ENCODE measurements around the gene CDC7. TPM values are rescaled to one million over a fixed set of nuclear protein-coding genes. Genes with fewer than 3 reads are reported as not detected.
A peak's percentile ranks its signal among the peaks of the same experiment; 100 is the strongest.

CDC7 gene
- total RNA-seq, 1 experiment from 2014 or later: 24.5 TPM

DNA sequence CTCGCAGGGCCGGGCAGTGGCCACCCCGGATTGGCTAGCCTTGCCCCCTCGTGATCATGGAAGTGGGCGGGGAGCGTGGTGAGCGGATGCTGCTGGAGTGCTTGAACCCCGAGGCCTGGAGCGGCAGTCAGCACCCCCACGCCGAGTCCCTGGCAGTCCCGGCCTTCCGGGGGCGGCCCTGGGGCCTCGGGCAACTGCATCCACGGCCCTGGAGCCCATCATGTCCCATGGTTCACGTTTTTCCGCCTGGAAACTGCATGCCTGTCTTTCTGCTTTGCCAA is 45.6 kb downstream of the CDC7 start:
- ATAC-seq (no peak), DNase-seq (ENCODE audit: low read depth, low spot score) (no peak)
- Histone ChIP-seq H3K27me3 (ENCODE audit: insufficient read depth, low read length) (no peaks in the 10 kb centered on the region), H3K36me3 (ENCODE audit: control insufficient read depth in 1 of 2, insufficient read depth in 2 of 2, low read length in 2 of 2) (no peaks in the 10 kb centered on the region), H3K9me2 (ENCODE audit: insufficient read depth) (no peaks in the 10 kb centered on the region), H3K79me2 (ENCODE audit: insufficient read depth, low read length) (no peaks in the 10 kb centered on the region), H3K4me1 (ENCODE audit: control insufficient read depth in 1 of 2, insufficient read depth in 2 of 2, low read length in 2 of 2) (no peaks in the 10 kb centered on the region), H2AFZ (ENCODE audit: low read depth, low read length, poor library complexity, severe bottlenecking) (no peak overlapping the region), H3K4me3 (replicated peaks in 1 of 2; ENCODE audit: low read depth in 1 of 2, low read length in 2 of 2) (no peak overlapping the region), H3K4me2 (ENCODE audit: low read length) (no peak overlapping the region), H3K9me3 (ENCODE audit: control insufficient read depth in 1 of 2, insufficient read depth in 1 of 2, low read depth in 1 of 2, low read length in 2 of 2) (peaks cover 0 to 4% of the 10 kb centered on the region in 2 experiments; a peak in 1 of 4 replicates), H3K27ac (ENCODE audit: low read depth, low read length) (no peak overlapping the region), H3K9ac (ENCODE audit: low read length) (no peak overlapping the region), H4K20me1 (ENCODE audit: insufficient read depth) (no peaks in the 10 kb centered on the region)
- intact Hi-C loops (cut with micrococcal nuclease): no loop called here
- CTCF ChIA-PET: no interaction called here
- POLR2A ChIA-PET: no interaction called here
- TF ChIP-seq EZH2phosphoT487 (IDR thresholded peaks at IDR 0.05; ENCODE audit: borderline replicate concordance) (no peak), ZFX (IDR thresholded peaks at IDR 0.05) (no peak)
- TF ChIP-seq, protein P1, sequence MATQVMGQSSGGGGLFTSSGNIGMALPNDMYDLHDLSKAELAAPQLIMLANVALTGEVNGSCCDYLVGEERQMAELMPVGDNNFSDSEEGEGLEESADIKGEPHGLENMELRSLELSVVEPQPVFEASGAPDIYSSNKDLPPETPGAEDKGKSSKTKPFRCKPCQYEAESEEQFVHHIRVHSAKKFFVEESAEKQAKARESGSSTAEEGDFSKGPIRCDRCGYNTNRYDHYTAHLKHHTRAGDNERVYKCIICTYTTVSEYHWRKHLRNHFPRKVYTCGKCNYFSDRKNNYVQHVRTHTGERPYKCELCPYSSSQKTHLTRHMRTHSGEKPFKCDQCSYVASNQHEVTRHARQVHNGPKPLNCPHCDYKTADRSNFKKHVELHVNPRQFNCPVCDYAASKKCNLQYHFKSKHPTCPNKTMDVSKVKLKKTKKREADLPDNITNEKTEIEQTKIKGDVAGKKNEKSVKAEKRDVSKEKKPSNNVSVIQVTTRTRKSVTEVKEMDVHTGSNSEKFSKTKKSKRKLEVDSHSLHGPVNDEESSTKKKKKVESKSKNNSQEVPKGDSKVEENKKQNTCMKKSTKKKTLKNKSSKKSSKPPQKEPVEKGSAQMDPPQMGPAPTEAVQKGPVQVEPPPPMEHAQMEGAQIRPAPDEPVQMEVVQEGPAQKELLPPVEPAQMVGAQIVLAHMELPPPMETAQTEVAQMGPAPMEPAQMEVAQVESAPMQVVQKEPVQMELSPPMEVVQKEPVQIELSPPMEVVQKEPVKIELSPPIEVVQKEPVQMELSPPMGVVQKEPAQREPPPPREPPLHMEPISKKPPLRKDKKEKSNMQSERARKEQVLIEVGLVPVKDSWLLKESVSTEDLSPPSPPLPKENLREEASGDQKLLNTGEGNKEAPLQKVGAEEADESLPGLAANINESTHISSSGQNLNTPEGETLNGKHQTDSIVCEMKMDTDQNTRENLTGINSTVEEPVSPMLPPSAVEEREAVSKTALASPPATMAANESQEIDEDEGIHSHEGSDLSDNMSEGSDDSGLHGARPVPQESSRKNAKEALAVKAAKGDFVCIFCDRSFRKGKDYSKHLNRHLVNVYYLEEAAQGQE (IDR thresholded peaks at IDR 0.05; ENCODE audit: low read depth): no peak
- RAD21 ChIA-PET (ENCODE audit: low non-redundant PET in 1 of 2, low total read pairs in 2 of 2, uncharacterized antibody in 2 of 2, unreplicated experiment in 2 of 2): no interaction called here
- BruUV-seq (replicated peaks): no TSS peak

DNA sequence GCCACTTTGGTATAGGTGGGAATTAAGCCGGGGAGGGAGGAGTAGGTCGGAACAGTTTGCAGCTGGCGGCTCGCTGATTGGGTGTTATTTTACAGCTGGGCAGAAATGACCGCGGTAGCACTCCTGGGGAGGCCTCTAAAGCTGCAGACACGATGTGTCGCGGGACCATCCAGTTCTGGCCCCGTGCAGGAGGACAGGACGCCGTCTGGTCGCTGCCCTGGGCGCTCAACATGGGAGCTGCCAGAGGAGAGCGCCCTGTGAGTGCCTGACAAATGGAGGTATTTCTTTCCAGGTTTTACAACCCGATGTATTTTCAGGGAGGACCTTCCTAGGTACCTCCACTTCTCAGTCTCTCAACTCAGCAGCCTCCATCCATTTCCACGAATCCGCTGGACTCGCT is 46.2 kb downstream of the CDC7 start:
- ChIA-PET POLR2A (no interaction called here), RAD21 (ENCODE audit: low non-redundant PET in 1 of 2, low total read pairs in 2 of 2, uncharacterized antibody in 2 of 2, unreplicated experiment in 2 of 2) (no interaction called here), CTCF (no interaction called here)
- Histone ChIP-seq H3K4me1 (ENCODE audit: control insufficient read depth in 1 of 2, insufficient read depth in 2 of 2, low read length in 2 of 2) (no peaks in the 10 kb centered on the region), H3K27me3 (ENCODE audit: insufficient read depth, low read length) (no peaks in the 10 kb centered on the region), H3K9ac (ENCODE audit: low read length) (no peak overlapping the region), H4K20me1 (ENCODE audit: insufficient read depth) (no peaks in the 10 kb centered on the region), H3K4me2 (ENCODE audit: low read length) (no peak overlapping the region), H3K79me2 (ENCODE audit: insufficient read depth, low read length) (no peaks in the 10 kb centered on the region), H3K9me3 (ENCODE audit: control insufficient read depth in 1 of 2, insufficient read depth in 1 of 2, low read depth in 1 of 2, low read length in 2 of 2) (peaks cover 0 to 4% of the 10 kb centered on the region in 2 experiments; a peak in 1 of 4 replicates), H2AFZ (ENCODE audit: low read depth, low read length, poor library complexity, severe bottlenecking) (no peak overlapping the region), H3K4me3 (replicated peaks in 1 of 2; ENCODE audit: low read depth in 1 of 2, low read length in 2 of 2) (no peak overlapping the region), H3K27ac (ENCODE audit: low read depth, low read length) (no peak overlapping the region), H3K36me3 (ENCODE audit: control insufficient read depth in 1 of 2, insufficient read depth in 2 of 2, low read length in 2 of 2) (no peaks in the 10 kb centered on the region), H3K9me2 (ENCODE audit: insufficient read depth) (no peaks in the 10 kb centered on the region)
- intact Hi-C loops (cut with micrococcal nuclease): no loop called here
- no TSS peak for BruUV-seq (replicated peaks)
- ATAC-seq (peak; percentile 67), DNase-seq (ENCODE audit: low read depth, low spot score) (no peak)
- TF ChIP-seq RAD21 (IDR thresholded peaks at IDR 0.05; ENCODE audit: low read depth) (peak; percentile 58), YY1 (IDR thresholded peaks at IDR 0.05; ENCODE audit: extremely low read depth, insufficient replicate concordance, low read depth, low read length) (no peak)
- TF ChIP-seq, protein P2, sequence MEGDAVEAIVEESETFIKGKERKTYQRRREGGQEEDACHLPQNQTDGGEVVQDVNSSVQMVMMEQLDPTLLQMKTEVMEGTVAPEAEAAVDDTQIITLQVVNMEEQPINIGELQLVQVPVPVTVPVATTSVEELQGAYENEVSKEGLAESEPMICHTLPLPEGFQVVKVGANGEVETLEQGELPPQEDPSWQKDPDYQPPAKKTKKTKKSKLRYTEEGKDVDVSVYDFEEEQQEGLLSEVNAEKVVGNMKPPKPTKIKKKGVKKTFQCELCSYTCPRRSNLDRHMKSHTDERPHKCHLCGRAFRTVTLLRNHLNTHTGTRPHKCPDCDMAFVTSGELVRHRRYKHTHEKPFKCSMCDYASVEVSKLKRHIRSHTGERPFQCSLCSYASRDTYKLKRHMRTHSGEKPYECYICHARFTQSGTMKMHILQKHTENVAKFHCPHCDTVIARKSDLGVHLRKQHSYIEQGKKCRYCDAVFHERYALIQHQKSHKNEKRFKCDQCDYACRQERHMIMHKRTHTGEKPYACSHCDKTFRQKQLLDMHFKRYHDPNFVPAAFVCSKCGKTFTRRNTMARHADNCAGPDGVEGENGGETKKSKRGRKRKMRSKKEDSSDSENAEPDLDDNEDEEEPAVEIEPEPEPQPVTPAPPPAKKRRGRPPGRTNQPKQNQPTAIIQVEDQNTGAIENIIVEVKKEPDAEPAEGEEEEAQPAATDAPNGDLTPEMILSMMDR (IDR thresholded peaks at IDR 0.05 in 2 of 3, conservative IDR thresholded peaks at IDR 0.05 in 1 of 3; ENCODE audit: borderline replicate concordance in 1 of 3, insufficient read depth in 1 of 3, low read depth in 2 of 3, low read length in 2 of 3): peak; percentile 6 to 26 (median 10); a peak in 1 of 6 replicates

All from HCT116 (cell line).